GM19240 (cell line): ENCODE data around the gene KRTAP10-5.
"Not testable (repeated sequence)": the region's sequence is repeated elsewhere in the genome, so short reads cannot be mapped to it uniquely, and the experiment has no call there.

Source experiments
- DNase-seq: peaks from one replicate; pipeline ENCODE4 v3.0.0; 2011; ENCODE audit warnings: low spot score; ENCODE audit not compliant: insufficient read length

KRTAP10-5 gene

DNA sequence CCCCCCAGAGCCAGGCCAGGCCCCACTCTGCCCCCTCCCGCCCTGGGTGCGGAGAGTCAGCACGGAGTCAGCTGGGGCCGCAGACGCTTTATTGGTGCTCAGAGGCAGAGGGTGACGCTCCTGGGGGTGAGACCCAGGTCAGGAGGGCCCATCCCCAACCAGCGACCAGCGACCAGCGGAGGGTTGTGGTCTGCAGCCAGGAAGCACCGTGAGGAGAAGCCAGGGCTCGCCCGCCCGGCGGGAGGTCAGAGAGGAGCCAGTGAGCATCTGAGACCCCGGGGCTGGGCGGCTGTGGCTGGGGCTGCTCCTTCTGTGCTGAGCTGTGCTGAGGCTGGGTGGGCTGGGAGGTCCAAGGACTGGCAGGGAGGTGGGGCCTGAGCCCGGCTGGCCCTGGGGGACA lies 30.1 kb downstream of the KRTAP10-5 start:
- DNase-seq: not testable (repeated sequence)

DNA sequence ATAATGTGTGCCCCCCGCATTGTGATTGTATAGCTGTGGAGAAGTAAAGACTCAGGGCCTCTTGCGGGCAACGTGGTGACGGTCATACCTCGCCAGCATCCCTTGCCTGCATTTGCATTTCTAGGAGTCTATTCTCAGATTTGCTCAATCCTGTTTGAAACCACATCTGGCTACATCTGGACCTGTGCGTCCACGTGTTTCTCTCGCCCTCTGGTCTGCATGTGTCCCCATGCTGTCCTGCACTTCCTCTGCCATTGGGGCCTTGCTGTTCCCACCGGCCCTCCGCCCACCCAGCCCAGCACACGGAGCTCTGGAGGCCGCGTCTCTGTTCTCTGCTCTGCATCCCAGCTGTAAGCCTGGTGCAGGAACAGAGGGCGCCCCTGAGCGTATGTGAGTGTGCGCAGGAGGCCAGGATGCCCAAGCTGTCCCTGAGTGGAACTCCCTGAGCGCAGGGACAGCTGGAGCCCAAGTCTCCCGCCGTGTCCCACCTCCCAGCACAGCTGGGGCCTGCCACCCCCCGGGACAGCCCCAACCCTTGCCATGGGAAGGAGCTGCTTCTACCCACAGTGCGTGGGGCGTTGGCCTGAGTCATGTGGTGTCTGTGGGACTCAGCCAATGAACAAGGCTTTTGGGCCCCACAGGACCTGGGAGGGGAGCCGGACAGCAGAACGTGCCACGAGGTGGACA lies 30.7 kb downstream of the KRTAP10-5 start:
- DNase-seq: no peak

GRCh38 chr21:44548922-44549321 lies 31.5 kb downstream of the KRTAP10-5 start:
- DNase-seq: no peak

DNA sequence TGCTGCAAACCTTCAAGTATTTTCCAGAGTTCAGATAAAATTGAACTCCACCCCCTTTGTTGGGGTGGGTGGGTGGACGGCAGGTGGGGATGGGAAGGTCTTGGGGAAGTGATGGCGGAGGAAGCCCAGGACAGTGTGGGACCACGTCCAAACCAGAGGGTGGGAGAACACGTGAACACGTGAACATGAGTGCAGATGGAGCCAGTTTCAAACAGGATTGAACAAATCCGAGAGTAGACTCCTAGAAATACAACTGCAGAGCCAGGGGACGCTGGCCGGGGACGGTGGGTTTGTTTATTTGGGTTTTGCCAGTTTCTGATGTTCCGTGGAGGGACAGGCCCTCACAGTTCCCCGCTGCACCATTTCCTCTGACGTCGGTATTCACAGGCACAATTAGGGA lies 32.0 kb downstream of the KRTAP10-5 start:
- DNase-seq: no peak

GRCh38 chr21:44547656-44548331 lies 32.6 kb downstream of the KRTAP10-5 start:
- DNase-seq: no peak

DNA sequence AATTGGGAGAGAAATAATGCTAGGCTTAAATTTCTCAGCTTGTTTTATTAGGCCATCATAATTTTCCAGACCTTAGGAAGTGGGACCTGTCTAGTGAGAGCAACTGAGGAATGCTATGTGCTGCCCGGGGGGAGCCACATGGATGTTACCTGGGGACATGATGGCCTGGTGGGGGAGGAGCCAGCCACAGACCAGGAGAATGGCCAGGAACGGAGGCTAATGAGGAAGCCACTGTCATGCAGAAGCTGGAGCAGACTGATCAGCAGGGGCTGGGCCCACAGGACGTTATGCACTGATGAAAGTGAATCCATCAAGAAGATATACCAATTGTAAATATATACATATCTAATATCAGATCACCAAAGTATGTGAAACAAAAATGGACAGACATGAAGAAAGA lies 35.8 kb downstream of the KRTAP10-5 start:
- no peak for DNase-seq

DNA sequence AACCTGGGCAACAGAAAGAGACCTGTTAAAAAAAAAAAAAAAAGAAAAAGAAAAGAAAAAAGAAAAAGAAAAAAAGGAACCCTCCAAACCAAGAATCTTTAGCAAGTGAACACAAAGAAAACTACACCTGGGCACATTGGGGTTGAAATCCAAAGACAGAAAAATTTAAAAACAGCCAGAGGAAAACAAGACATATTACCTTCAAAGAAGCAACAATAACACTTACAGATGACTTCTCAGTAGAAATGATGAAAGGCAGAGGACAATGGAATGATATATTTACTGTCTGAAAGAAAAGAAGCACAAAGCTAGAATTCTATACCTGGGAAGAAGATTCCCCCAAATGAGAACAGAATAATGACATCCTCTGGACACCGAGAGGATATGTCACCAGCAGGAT lies 37.7 kb downstream of the KRTAP10-5 start:
- no peak for DNase-seq

DNA sequence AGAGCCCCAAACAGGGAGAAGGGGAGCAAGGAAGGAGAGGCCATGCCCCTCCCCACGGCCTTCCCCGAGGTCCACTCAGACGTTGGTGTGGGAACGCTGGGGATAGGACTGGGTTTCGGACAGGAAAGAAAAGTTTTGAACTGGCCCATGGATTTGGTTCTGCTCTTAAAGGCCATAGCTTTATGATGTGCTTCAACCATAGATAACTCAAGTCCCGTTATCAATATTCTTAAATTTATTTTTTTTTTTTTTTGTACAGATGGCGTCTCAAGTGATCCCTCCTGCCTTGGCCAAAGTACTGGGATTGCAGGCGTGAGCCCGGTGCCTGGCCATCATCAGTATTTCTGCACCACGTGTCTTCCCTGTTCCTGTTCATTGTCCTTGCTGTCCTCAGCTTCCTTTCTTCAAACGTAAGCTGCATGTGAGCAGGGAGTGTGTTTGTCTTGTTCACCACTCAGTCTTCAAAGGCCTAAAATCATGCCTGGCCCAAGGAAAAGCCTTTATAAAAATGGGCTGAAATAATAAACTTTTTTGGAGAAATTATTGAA lies 39.6 kb downstream of the KRTAP10-5 start:
- DNase-seq: no peak

- no peak for DNase-seq
These were observed 40.3 kb downstream of the KRTAP10-5 start, which contains the start of gene KRTAP10-1 for GRCh38 chr21:44539991-44540666. Gene KRTAP10-1, minus strand, starts transcription at chr21:44540195. Its CDS starts 45 bp downstream, at chr21:44540150.

GRCh38 chr21:44539046-44539445 lies 41.4 kb downstream of the KRTAP10-5 start:
- no peak for DNase-seq

DNA sequence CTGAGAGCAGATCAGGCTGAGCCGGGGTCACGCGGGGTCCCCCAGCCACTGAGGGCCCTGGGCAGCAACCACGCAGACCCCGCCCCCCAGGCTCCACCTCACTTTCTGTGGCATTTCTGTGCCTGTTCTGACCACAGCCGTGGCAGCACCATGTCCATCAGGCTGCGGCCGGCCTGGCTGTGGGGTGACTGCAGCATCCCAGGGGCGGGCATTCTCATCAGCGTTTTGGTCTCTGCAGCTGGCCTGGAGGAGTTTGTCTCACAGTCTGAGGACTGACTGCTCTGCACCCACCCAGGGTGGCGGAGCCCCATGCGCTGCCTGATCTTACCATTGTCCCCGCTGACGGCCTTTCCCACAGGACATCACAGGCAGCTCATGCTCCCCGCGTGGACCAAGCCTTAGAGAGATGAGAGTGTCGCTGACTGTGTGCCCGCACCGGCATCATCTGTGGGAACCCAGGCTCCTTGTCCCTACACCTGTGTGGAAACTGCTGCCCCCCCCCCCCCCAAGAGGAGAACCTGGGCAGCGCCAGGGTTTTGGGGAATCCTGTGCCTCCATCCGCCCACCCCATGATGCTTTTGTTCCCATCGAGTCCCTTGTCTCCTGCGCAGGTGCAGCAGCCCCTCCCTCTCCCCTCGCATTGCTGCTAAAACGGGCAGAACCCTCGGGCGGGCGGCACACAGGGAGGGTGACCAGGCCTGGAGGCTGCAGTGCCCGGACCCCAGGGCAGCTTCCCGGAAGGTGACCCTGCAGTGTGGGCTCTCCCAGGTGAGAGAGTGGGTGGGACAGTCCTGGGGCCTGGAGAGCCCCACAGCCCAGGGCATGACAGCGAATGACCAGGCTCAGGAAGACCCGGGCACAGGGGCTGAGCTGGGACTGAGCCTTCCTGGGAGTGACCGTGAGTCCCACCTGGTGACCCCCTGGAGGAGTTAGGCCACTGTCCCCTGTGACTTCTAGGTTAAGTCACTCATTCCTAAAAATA lies 42.2 kb downstream of the KRTAP10-5 start:
- DNase-seq: no peak

DNA sequence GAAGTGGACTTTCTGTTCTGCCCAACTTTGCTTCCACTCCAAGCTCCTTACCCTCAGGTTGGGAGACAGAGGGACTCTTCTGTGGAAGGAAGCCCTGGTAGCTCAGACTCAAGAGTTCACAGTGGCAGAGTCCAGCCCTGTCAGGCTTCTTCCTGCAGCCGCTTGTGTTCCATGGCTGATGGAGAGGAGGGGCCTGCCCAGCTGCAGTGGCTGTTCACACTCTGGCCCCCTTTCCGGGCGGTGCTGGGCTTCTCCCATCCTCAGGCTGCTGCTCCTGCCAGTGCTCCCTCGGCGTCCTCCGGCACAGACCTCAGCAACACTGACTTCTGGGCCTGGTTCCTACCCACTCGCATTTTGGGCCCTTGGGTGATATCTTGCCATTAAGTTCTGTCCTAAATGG lies 44.4 kb downstream of the KRTAP10-5 start:
- no peak for DNase-seq

GRCh38 chr21:44534688-44535087 lies 45.7 kb downstream of the KRTAP10-5 start:
- no peak for DNase-seq

GRCh38 chr21:44533891-44534627 lies 46.3 kb downstream of the KRTAP10-5 start:
- DNase-seq: no peak

- DNase-seq: no peak
These were observed 47.1 kb downstream of the KRTAP10-5 start for GRCh38 chr21:44533121-44533890.

DNA sequence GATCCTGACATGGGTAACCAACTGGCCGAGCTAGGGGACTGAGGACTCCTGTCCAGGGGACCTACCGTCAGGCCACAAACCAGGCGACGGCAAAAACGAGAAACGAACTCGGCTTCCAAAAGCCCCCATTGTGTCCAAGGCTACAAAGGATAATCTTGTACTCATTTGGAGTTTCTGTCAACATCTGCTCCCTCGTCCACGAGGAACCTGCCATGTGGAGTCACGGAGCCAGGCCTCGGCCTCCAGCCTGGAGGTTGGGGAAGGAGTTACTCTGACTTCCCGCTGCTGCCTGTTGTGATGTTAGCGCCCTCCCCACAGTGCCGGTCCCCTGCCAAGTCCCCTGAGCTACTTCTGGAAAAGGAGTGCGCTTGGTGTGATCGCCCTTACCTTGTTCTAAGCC lies 47.7 kb downstream of the KRTAP10-5 start:
- no peak for DNase-seq

DNA sequence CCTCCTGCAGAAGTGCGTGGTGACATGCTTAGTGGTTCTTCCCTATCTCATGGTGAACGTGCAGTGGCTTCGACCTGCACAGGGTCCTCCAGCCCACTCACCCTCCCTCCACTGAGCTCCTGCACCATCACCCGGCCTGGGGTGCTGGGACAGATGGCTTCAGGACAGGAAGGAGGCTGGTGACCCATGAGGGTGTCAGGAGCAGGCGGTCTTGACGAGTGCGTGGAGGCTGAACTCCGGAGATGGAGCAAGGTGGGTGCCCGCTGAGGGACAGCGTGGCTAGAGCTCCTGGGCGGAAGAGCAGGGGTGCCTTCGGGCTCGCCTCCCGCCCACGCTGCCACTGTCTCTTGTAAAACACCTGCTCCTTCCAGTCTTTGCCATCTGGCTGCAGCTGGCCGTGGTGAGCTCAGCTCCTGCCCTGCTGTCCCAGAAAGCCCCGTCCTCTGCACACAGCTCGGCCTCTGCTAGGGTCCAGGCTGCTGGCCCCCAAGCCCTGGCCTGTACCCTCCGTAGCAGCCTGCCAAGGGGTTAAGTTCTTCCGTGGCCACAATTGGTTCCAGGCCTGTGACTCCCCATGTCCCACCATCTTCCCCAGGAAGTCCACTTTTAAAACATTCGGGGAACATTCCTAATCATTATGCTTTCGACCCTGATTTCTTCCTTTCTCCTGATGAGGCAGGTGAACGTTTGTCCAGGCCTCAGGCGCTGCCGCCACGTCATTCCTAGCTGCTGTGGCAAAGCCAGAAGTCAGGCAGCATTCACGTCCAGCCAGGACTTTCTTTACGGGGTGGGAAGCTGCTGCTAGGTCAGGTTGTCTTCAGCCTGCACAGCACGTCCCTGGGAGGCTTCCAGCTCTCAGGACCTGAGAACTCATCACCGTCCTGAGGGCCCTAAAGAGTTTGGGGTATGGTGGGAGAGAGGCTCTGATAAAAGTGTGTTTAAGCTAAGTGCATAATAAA lies 48.5 kb downstream of the KRTAP10-5 start:
- DNase-seq: no peak

DNA sequence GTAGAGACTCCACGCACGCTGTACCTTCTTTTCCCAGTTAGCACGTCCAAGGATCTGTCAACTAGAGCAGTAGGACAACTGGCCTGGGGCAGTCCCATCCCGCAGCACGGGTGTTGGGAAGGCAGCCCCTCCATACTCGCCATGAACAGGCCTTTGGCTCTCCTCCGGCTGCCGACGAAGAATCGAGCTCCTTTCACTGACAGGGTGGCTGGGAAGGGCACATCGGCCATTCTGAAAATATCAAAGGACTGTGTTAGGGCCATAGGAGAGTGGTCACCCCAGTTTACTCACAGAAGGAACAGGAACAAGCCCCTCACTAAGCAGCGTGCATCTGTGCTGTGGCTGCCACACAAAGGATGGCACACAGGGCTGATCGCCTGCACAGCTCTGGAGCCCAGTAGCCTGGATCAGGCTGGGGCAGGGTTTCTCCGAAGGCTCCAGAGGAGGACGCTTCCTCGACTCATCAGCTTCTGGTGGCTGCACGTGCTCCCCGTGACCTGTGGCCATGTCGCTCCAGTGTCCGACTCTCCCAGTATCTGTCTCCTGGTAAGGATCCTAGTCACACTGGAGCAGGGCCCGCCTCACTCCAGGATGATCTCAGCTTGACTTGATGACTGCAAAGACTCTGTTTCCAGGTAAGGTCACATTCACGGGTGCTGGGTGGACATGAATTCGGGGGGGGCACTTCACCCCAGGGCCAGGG lies 49.4 kb downstream of the KRTAP10-5 start:
- no peak for DNase-seq
